ENCODE data around the gene ELOVL6. TPM values are rescaled to one million over a fixed set of nuclear protein-coding genes. Genes with fewer than 3 reads are reported as not detected.
"Not testable (repeated sequence)": the region's sequence is repeated elsewhere in the genome, so short reads cannot be mapped to it uniquely, and the experiment has no call there.

Gene ELOVL6, protein sequence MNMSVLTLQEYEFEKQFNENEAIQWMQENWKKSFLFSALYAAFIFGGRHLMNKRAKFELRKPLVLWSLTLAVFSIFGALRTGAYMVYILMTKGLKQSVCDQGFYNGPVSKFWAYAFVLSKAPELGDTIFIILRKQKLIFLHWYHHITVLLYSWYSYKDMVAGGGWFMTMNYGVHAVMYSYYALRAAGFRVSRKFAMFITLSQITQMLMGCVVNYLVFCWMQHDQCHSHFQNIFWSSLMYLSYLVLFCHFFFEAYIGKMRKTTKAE
- total RNA-seq (1 to 10 TPM; 1.1 to 2.9 (median 2.0) TPM), total RNA-seq (1.2 to 21.7 (median 3.4) reads per million in 29 experiments)
- 3.3 TPM for total RNA-seq (2013)

DNA sequence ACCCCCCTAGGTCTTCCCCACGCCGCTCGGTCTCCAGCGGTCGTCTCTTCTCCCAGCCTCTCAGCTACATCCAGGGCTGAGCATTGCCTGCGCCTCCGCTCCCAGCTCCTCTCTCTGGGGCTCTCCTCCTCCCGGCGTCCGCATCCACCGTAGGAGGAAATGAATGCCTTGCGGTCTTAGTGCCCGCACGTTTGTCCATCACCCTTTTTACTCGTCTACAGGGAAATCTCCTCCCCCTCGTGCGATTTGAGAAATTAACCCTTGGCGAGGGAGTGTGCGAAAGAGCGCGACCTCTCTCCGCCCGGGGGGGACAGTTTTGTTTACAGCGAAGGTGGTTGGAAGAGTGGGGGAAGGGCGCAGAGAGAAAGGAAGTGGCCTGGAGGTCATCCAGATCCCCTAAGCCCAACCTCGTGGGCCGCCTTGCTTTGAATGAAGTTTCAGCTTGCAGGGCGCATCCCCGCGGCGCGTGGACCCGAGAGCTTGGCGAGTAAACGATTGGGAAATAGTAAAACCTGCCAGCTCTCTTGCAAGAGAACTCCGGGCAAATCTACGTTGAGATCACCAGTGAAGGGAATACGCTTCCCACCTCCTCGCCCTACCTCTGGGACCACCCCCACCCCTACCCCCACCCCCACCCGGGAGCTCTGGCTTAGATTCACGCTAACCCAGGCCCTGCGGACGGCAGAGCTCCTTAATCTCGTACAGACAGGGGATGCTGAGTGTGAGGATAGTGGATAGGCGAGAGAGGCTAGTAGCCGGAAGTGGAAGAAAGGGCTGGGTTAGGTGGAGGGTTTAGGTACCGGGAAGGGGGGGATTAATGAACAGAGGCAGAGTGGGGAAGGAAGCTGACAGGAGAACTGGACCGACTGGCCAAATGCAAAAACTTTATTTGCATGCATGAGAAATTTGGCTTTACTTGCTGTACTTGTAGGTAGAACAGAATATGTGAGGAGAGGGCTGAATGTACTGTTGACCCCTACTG, at the start of gene ELOVL6:
TSS of gene ELOVL6 (minus strand) at position 181 of the 982 bp plus-strand sequence. CDS start 280 bp downstream, outside the sequence.
- ChIA-PET CTCF (interaction anchor here (0.5 to 1.4 kb wide), 5 partner anchors 9 to 318 kb away, joined by 3 to 6 read pairs (median 4); no protein-coding TSS in a partner anchor), POLR2A (no interaction called here)
- peaks cover 0 to 5% of the 10 kb centered on the region in 2 experiments for H3K27me3 ChIP-seq (replicated peaks in 1 of 2; ENCODE audit: control insufficient read depth in 2 of 2, extremely low read depth in 1 of 2, insufficient read depth in 2 of 2, low read length in 1 of 2)
- Mint-ChIP-seq H3K27ac (peak within 1 kb of the TSS; percentile 86 to 90), H3K4me1 (peaks cover 21 to 27% (median 26%) of the 10 kb centered on the region in 3 donors), H3K36me3 (no peaks in the 10 kb centered on the region), H3K27me3 (no peaks in the 10 kb centered on the region), H3K4me3 (peak within 1 kb of the TSS; percentile 91 to 99 (median 99)), H3K9me3 (no peaks in the 10 kb centered on the region)
- no peaks in the 10 kb centered on the region for H3K36me3 ChIP-seq (ENCODE audit: control insufficient read depth in 2 of 2, extremely low read depth in 1 of 2, insufficient read depth in 1 of 2, low read length in 1 of 2)
- DNase-seq = peak in 12 of 35 experiments; percentile 3 to 44 (median 14)
- 19% methylated on average over 17 of the region's 48 CpGs for whole genome bisulfite sequencing (ENCODE audit: insufficient coverage)
- peak within 1 kb of the TSS; percentile 80 for H3K27ac ChIP-seq (ENCODE audit: low read length)
- H3K4me3 ChIP-seq (ENCODE audit: control insufficient read depth in 1 of 2, extremely low read depth in 1 of 2, low read length in 1 of 2) = peak within 1 kb of the TSS; percentile 87 to 91
- H3K9me3 ChIP-seq = no peaks in the 10 kb centered on the region
- ATAC-seq (replicated peaks in 1 of 4) = peak in 2 of 4 experiments; percentile 4 to 8
- H3K4me1 ChIP-seq (ENCODE audit: control insufficient read depth in 1 of 2, extremely low read depth in 1 of 2, insufficient read depth in 2 of 2, low read length in 2 of 2) = peaks cover 8 to 30% of the 10 kb centered on the region in 2 experiments

DNA sequence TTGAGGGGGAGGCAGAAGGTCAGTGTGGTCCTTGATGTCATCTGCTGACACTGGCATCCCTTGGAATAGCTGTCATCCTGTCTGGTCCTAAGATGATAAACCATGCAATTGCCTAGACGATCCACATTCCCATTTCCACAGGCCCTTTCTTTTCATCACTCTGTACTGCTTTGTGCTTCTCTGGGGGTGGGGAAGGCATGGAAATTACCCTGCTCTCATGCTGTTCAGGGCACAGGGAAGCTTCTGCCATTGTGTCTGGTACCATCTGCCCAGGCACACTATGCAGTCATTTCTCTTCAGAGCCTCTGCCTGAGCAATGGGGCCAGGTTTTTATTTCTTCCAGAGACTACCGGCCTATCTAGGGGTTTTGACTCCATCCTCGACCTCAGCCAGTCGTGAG, 49.7 kb upstream of the ELOVL6 start:
- no peak for ATAC-seq (replicated peaks in 1 of 4)
- H3K27me3 ChIP-seq (replicated peaks in 1 of 2; ENCODE audit: control insufficient read depth in 2 of 2, extremely low read depth in 1 of 2, insufficient read depth in 2 of 2, low read length in 1 of 2) = peaks cover 0 to 5% of the 10 kb centered on the region in 2 experiments
- no peaks in the 10 kb centered on the region for H3K36me3 Mint-ChIP-seq

DNA sequence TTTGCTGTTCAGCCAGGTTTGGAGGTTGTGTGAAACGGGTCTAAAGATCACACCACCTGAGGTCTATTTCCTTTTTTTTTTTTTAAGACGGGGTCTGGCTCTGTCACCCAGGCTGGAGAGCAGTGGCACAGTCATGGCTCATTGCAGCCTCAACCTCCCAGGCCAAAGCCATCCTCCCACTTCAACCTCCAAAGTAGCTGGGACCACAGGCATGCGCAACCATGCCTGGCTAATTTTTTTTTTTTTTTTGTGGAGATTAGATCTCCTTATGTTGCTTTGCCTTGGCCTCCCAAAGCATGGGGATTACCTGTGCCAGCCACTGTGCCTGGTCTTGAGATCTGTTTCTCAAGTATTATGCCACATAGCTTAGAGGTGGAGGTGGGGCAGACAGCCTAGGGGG, 49.2 kb upstream of the ELOVL6 start:
- ChIA-PET CTCF (interaction anchor here in 1 of 2 donors (0.6 kb wide), 1 partner anchor 229 kb away, joined by 7 read pairs; no protein-coding TSS in a partner anchor), POLR2A (interaction anchor here in 1 of 2 donors (0.7 kb wide), 1 partner anchor 1150 kb away, joined by 4 read pairs; no protein-coding TSS in a partner anchor)
- H3K9me3 Mint-ChIP-seq = no peaks in the 10 kb centered on the region
- Histone ChIP-seq H3K27ac (ENCODE audit: low read length) (no peak overlapping the region), H3K36me3 (ENCODE audit: control insufficient read depth in 2 of 2, extremely low read depth in 1 of 2, insufficient read depth in 1 of 2, low read length in 1 of 2) (no peaks in the 10 kb centered on the region), H3K9me3 (no peaks in the 10 kb centered on the region), H3K4me3 (ENCODE audit: control insufficient read depth in 1 of 2, extremely low read depth in 1 of 2, low read length in 1 of 2) (no peak overlapping the region), H3K27me3 (replicated peaks in 1 of 2; ENCODE audit: control insufficient read depth in 2 of 2, extremely low read depth in 1 of 2, insufficient read depth in 2 of 2, low read length in 1 of 2) (peaks cover 0 to 5% of the 10 kb centered on the region in 2 experiments), H3K4me1 (ENCODE audit: control insufficient read depth in 1 of 2, extremely low read depth in 1 of 2, insufficient read depth in 2 of 2, low read length in 2 of 2) (no peaks in the 10 kb centered on the region)
- ATAC-seq (replicated peaks in 1 of 4) (no peak), DNase-seq (no peak)
- H3K27ac Mint-ChIP-seq = no peak overlapping the region
- H3K27me3 Mint-ChIP-seq = peaks cover 0 to 3% of the 10 kb centered on the region in 2 donors
- H3K4me1 Mint-ChIP-seq = no peaks in the 10 kb centered on the region
- H3K4me3 Mint-ChIP-seq = no peak overlapping the region
- no peaks in the 10 kb centered on the region for H3K36me3 Mint-ChIP-seq
- WGBS (ENCODE audit: insufficient coverage) = no CpG with 5 or more reads among the region's 3 CpGs

More for the DNA sequence above, 49.7 kb upstream of the ELOVL6 start:
- no peaks in the 10 kb centered on the region for H3K4me1 Mint-ChIP-seq
- Histone ChIP-seq H3K4me3 (ENCODE audit: control insufficient read depth in 1 of 2, extremely low read depth in 1 of 2, low read length in 1 of 2) (no peak overlapping the region), H3K4me1 (ENCODE audit: control insufficient read depth in 1 of 2, extremely low read depth in 1 of 2, insufficient read depth in 2 of 2, low read length in 2 of 2) (no peaks in the 10 kb centered on the region), H3K9me3 (no peaks in the 10 kb centered on the region), H3K36me3 (ENCODE audit: control insufficient read depth in 2 of 2, extremely low read depth in 1 of 2, insufficient read depth in 1 of 2, low read length in 1 of 2) (no peaks in the 10 kb centered on the region), H3K27ac (ENCODE audit: low read length) (no peak overlapping the region)
- H3K27me3 Mint-ChIP-seq = peaks cover 0 to 3% of the 10 kb centered on the region in 2 donors
- no peak overlapping the region for H3K27ac Mint-ChIP-seq
- no peaks in the 10 kb centered on the region for H3K9me3 Mint-ChIP-seq
- ChIA-PET POLR2A (no interaction called here), CTCF (interaction anchor here in 1 of 2 donors (0.6 kb wide), 2 partner anchors 30 to 229 kb away, joined by 6 to 7 read pairs; no protein-coding TSS in a partner anchor)
- H3K4me3 Mint-ChIP-seq = no peak overlapping the region
- no peak for DNase-seq
- WGBS (ENCODE audit: insufficient coverage) = 91% methylated on average over 3 of the region's 4 CpGs

DNA sequence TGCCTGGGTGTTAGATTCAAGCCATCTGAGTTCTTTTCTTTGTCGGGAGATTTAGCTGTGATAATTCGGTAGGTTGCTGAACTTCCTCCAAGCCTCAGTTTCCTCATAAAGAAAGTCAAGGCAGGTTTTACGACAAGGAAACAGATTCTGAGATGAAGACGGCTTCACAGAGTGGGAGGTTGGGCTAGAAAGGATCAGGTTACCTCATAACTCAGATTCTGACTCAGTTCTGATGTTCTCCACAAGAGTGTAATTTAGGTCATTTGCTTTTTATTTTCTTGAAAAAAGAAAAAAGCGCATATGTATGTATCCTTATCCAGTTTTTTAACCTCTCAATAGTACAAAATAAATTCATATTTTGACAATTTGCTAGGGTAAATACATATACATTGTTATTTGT, 47.2 kb upstream of the ELOVL6 start:
- no peaks in the 10 kb centered on the region for H3K9me3 Mint-ChIP-seq
- Histone ChIP-seq H3K4me1 (ENCODE audit: control insufficient read depth in 1 of 2, extremely low read depth in 1 of 2, insufficient read depth in 2 of 2, low read length in 2 of 2) (no peaks in the 10 kb centered on the region), H3K27me3 (replicated peaks in 1 of 2; ENCODE audit: control insufficient read depth in 2 of 2, extremely low read depth in 1 of 2, insufficient read depth in 2 of 2, low read length in 1 of 2) (peaks cover 0 to 5% of the 10 kb centered on the region in 2 experiments), H3K9me3 (no peaks in the 10 kb centered on the region), H3K4me3 (ENCODE audit: control insufficient read depth in 1 of 2, extremely low read depth in 1 of 2, low read length in 1 of 2) (no peak overlapping the region), H3K36me3 (ENCODE audit: control insufficient read depth in 2 of 2, extremely low read depth in 1 of 2, insufficient read depth in 1 of 2, low read length in 1 of 2) (no peaks in the 10 kb centered on the region), H3K27ac (ENCODE audit: low read length) (no peak overlapping the region)
- no peak for ATAC-seq (replicated peaks in 1 of 4)
- H3K36me3 Mint-ChIP-seq = no peaks in the 10 kb centered on the region
- no peaks in the 10 kb centered on the region for H3K4me1 Mint-ChIP-seq
- H3K4me3 Mint-ChIP-seq = no peak overlapping the region
- H3K27ac Mint-ChIP-seq = no peak overlapping the region
- CTCF ChIA-PET = no interaction called here
- WGBS (ENCODE audit: insufficient coverage) = no CpG with 5 or more reads among the region's 5 CpGs
- POLR2A ChIA-PET = no interaction called here
- H3K27me3 Mint-ChIP-seq = peaks cover 0 to 8% of the 10 kb centered on the region in 2 donors
- no peak for DNase-seq

DNA sequence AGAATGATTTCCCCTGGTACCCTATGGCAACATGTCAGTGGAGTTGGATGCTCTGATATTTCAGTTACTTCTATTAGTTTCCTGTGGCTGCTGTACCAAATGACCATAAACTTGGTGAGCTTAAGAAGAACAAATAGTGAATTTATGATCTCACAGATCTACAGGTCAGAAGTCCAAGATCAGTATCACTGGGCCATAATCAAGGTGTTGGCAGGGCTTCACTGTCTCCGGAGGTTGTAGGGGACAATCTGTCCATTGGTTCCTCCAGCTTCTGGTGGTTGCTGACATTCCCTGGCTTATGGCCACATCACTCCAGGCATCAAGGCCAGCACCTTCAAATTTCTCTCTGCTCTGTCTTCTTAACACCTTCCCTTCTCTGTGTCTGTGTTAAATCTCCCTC, 37.9 kb upstream of the ELOVL6 start:
- Mint-ChIP-seq H3K27me3 (peaks cover 11% of the 10 kb centered on the region in 2 donors), H3K36me3 (no peaks in the 10 kb centered on the region), H3K27ac (no peak overlapping the region), H3K9me3 (no peaks in the 10 kb centered on the region), H3K4me3 (no peak overlapping the region), H3K4me1 (no peaks in the 10 kb centered on the region)
- Histone ChIP-seq H3K4me3 (ENCODE audit: control insufficient read depth in 1 of 2, extremely low read depth in 1 of 2, low read length in 1 of 2) (no peak overlapping the region), H3K9me3 (no peaks in the 10 kb centered on the region), H3K36me3 (ENCODE audit: control insufficient read depth in 2 of 2, extremely low read depth in 1 of 2, insufficient read depth in 1 of 2, low read length in 1 of 2) (no peaks in the 10 kb centered on the region), H3K4me1 (ENCODE audit: control insufficient read depth in 1 of 2, extremely low read depth in 1 of 2, insufficient read depth in 2 of 2, low read length in 2 of 2) (no peaks in the 10 kb centered on the region), H3K27me3 (replicated peaks in 1 of 2; ENCODE audit: control insufficient read depth in 2 of 2, extremely low read depth in 1 of 2, insufficient read depth in 2 of 2, low read length in 1 of 2) (peaks cover 0 to 3% of the 10 kb centered on the region in 2 experiments), H3K27ac (ENCODE audit: low read length) (no peak overlapping the region)
- CTCF ChIA-PET = no interaction called here
- POLR2A ChIA-PET = no interaction called here
- no peak for ATAC-seq (replicated peaks in 1 of 4)
- no peak for DNase-seq
- WGBS (ENCODE audit: insufficient coverage) = 100% methylated on average over 1 of the region's 1 CpG

DNA sequence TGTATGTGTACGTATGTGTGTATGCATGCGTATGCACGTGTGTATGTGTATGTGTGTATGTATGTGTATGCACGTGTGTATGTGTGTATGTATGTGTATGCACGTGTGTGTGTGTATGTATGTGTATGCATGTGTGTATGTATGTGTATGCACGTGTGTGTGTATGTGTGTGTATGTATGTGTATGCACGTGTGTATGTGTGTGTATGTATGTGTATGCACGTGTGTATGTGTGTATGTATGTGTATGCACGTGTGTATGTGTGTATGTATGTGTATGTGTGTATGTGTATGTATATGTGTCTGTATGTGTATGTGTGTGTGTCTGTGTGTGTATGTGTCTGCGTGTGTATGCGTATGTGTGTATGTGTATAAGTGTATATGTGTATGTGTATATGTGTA, 35.2 kb upstream of the ELOVL6 start:
- H3K36me3 ChIP-seq (ENCODE audit: control insufficient read depth in 2 of 2, extremely low read depth in 1 of 2, insufficient read depth in 1 of 2, low read length in 1 of 2); H3K4me3 Mint-ChIP-seq; DNase-seq; H3K27ac ChIP-seq (ENCODE audit: low read length); POLR2A ChIA-PET; H3K36me3 Mint-ChIP-seq; H3K4me1 Mint-ChIP-seq; H3K4me1 ChIP-seq (ENCODE audit: control insufficient read depth in 1 of 2, extremely low read depth in 1 of 2, insufficient read depth in 2 of 2, low read length in 2 of 2); H3K4me3 ChIP-seq (ENCODE audit: control insufficient read depth in 1 of 2, extremely low read depth in 1 of 2, low read length in 1 of 2); CTCF ChIA-PET; H3K27ac Mint-ChIP-seq; H3K27me3 ChIP-seq (replicated peaks in 1 of 2; ENCODE audit: control insufficient read depth in 2 of 2, extremely low read depth in 1 of 2, insufficient read depth in 2 of 2, low read length in 1 of 2); H3K9me3 ChIP-seq; H3K9me3 Mint-ChIP-seq; ATAC-seq (replicated peaks in 1 of 4): not testable (repeated sequence)
- H3K27me3 Mint-ChIP-seq = peaks cover 0 to 11% of the 10 kb centered on the region in 2 donors
- 88% methylated on average over 11 of the region's 11 CpGs for WGBS (ENCODE audit: insufficient coverage)

Measured in T-cell (primary cell).